HG02678 (cell line): Measurements from ENCODE around the gene TEX54.
"Not testable (repeated sequence)": the region's sequence is repeated elsewhere in the genome, so short reads cannot be mapped to it uniquely, and the experiment has no call there.

ENCODE experiments used
- ATAC-seq: cut with Tn5 transposase; IDR thresholded peaks from one replicate; pipeline ENCODE4 v1.9.1; 2021; ENCODE audit warnings: mild to moderate bottlenecking, moderate library complexity; ENCODE audit not compliant: unreplicated experiment

The TEX54 gene

GRCh38 chr11:62832336-62833234, at the start of gene TEX54:
TEX54 (minus strand) TSS chr11:62832841.
- peak; percentile 15 for ATAC-seq

GRCh38 chr11:62882431-62882749, 49.7 kb upstream of the TEX54 start:
- ATAC-seq, result no peak

GRCh38 chr11:62881579-62882430, 49.2 kb upstream of the TEX54 start:
- peak; percentile 45 for ATAC-seq

GRCh38 chr11:62880803-62881578, 48.4 kb upstream of the TEX54 start, which contains the start of gene SLC3A2:
SLC3A2 (plus strand) TSS chr11:62880896; CDS start chr11:62881024, 128 bp downstream.
- ATAC-seq, result peak; percentile 72

GRCh38 chr11:62880231-62880802, 47.7 kb upstream of the TEX54 start:
- ATAC-seq, result peak; percentile 19

- ATAC-seq, result no peak
These were observed 46.8 kb upstream of the TEX54 start for GRCh38 chr11:62879235-62879978.

- no peak for ATAC-seq
These were observed 44.1 kb upstream of the TEX54 start for GRCh38 chr11:62876712-62877111.

- ATAC-seq, result no peak
These were observed 43.2 kb upstream of the TEX54 start for GRCh38 chr11:62875698-62876478.

- no peak for ATAC-seq
These were observed 42.2 kb upstream of the TEX54 start for GRCh38 chr11:62874851-62875250.

GRCh38 chr11:62865635-62866034, 33.0 kb upstream of the TEX54 start:
- no peak for ATAC-seq

GRCh38 chr11:62863687-62864335, 31.2 kb upstream of the TEX54 start:
- ATAC-seq, result no peak

- ATAC-seq, result not testable (repeated sequence)
These were observed 29.0 kb upstream of the TEX54 start for GRCh38 chr11:62861564-62862192.

- no peak for ATAC-seq
These were observed 28.4 kb upstream of the TEX54 start for GRCh38 chr11:62860835-62861563.

- not testable (repeated sequence) for ATAC-seq
These were observed 26.7 kb upstream of the TEX54 start for GRCh38 chr11:62859281-62859703.

GRCh38 chr11:62858201-62858600, 25.6 kb upstream of the TEX54 start:
- no peak for ATAC-seq

GRCh38 chr11:62857541-62857982, 24.9 kb upstream of the TEX54 start:
- no peak for ATAC-seq

- ATAC-seq, result no peak
These were observed 23.8 kb upstream of the TEX54 start for GRCh38 chr11:62856333-62856895.
